Stimulated activated CD4-positive, alpha-beta T cell treated with anti-CD3 and anti-CD28 coated beads, TNF-alpha, amount 100 ng/mL, for 48 hours (primary cell): Measurements from ENCODE around the gene CYFIP1.

Source experiments
- DNase-seq, 3 donors: peaks; one replicate each; pipeline ENCODE4 v3.0.0-alpha.2; 2020; ENCODE audit warnings: low read depth in 3 of 3

The CYFIP1 gene

DNA sequence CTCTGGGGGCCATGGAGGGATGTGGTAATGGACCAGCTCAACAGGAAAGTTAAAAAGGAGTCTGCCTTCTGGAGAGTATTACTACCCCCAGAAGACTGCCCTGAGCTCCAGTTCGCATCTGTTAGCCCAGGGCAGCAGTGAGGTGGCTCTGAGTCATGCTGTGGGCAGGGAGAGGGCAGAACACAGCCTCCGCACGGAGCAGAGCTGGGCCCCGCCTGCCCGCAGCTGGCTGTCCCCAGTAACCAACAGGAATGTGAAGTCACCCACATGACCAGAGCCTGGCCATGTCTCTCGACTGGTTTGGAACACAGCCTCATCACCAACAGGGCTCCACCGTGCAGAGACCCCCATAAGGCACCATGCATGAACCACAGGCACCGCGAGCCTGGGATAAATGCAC, 62.1 kb downstream of the CYFIP1 start:
- DNase-seq, result no peak

DNA sequence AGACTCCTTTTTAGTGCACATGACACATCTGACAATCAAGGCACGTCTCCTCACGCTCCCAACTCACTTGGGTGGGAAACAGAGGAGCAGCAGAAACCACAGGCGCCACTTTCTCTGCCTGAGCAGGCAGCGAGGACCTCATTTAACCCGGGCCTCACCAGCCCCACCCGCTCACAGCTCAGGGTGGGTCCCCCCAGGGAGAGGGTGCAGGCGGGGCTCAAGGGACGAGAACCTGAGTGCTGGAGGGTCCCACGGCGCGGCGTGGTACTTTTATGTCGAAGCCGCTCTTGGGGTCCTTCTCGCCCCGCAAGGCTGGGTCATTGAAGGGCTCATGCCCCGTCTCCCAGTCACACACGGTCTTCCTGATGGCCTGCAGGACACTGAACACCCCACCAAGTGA, 62.6 kb downstream of the CYFIP1 start:
- DNase-seq, result no peak

DNA sequence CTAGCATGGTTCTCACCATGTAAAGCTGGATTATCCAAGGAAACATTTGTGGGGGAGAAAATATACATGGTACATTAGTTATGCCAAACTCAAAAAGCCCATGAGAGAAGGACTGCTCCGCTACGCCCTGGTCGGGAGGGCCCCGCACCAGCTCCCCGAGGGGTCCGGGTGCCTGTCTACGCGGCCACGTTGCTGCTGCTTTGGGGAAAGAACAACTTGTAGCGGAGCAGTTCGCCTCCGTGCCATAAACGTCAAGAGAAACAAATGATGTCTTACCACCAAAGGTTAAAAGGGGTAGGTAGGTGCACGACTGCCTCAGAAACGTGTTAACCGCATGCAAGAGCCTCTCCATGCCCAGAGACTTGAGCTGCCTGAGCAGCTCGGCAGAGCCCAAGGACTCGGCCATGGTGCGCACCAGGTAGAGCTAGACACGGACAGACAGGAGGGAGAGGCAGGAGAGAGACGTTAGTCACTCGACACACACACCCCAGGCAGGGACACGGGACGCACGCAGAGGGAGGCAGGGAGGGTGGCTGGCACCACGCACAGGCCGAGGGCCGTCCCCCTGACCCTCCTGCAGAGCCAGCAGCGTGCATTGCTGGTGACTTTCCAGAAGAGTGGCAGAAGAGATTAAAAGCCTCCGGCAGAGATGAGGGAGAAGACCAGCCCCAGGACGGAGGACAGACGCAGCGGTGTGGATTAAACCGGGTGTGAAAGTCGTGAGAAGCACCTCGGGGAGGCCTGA, 63.4 kb downstream of the CYFIP1 start:
- DNase-seq, result no peak

DNA sequence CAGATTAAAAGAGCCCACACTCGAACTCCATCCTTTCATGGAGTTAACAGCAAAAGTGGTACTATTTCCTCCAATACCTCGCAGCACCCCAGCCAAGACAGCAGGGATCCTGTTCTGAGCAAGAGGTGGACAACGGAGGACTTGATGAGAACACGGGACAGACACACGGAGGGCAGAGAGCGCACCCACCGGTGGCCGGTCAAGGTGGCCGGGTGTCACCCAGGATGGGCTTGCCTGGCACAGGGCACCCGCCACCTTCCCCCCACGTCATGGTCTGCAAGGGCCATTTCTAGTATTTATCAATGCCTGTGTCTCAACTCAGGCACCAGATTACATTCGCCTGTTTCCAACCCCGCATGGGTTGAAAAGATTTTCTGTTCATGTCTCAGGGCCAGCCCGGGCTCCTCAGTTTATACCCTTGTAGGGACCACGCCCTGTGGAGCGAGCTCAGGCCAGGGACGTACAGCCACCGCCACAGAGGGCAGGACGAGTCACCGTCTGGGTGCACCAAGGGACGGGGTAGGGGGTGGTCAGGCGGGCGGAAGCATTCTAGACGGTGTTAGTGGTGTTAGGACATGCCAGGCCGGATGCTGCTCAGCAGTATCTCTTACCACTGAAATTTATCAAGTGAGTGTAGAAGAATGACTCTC, 64.2 kb downstream of the CYFIP1 start:
- DNase-seq, result no peak

DNA sequence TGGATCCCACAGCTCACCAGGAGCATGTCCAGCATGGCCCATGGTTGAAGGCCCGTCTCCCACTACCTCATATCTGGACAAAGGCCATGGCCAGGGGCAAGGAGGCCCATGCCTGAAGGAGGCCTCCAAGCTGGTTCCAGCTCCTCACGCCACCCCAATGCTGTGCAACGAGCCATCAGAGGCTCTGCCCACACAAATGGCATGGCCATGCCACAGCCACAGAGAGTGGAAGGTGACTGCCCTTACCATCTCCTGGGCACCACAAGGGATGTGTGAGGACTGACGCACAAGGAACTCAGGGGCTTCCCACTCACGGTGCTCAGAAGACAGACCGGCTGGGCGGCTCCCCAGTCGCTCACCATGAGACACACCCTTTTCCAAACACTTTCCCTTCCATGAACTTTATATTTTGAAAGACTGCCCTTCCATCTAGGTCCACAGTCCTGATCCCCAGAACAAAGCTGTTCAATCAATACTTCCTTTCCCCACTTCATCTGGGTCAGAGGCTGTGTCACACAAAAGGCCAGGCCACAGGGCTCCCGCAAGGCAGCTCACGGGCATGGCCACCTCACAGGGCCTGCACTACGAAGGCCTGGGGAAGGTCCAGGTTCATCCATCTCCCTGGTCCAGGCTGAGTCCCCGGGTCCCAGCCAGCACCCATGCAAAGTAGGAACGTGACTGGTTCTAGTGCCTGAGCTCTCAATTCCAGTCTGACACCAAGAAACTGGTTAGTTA, 66.4 kb downstream of the CYFIP1 start:
- DNase-seq, result no peak

DNA sequence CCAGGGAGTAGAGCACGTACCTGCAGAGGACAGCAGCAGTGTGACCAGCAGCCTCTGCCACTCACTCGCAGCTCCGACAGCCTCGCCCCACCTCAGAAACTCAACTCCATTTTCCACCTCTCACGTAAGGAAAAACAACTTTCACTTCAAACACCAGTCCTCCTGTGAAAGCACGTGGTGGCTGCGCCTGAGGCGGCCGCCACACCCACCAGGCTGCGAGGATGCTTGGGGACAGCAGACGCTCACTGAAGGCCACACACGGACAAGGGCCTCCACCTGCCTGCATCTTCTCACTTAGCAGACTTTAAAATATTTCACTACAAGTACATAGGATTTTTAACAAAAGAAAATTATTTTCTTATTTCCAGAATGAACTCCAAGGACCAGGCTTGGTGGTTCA, 67.9 kb downstream of the CYFIP1 start:
- DNase-seq, result no peak

DNA sequence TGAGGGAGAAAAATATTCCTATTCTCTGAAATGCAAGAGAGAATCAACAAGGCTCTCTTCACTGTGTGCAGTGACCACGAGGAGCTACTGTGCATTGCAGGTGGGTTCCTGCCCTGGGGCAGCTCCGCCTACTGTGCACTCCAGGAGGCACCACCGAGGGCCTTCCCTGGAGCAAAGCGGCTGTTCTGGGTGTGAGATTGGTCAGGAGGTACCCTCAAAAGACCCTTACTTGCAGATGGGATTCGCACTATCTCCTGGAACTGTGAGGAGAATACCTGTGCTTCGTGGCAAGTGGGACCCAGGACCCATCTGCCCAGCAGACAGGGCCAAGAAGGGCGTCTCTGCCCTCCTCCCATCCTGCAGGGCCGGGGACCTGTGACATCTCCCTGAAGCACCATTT, 68.9 kb downstream of the CYFIP1 start:
- DNase-seq, result no peak

DNA sequence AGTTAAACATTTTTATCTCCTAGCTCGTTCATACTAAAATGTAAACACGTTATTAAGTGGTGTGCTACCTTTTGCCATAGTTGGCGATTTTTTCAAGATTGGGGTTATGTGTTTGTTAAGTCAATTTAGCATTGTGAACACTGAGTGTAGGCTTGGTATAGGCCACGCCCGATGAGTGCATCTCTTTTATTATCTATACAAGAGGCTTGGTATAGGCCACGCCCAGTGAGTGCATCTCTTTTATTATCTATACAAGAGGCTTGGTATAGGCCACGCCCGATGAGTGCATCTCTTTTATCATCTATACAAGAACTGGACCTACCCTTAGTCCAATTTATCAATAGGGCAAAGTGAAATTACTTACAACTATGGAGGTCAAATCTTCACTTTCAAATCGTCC, 71.3 kb downstream of the CYFIP1 start:
- DNase-seq, result no peak

DNA sequence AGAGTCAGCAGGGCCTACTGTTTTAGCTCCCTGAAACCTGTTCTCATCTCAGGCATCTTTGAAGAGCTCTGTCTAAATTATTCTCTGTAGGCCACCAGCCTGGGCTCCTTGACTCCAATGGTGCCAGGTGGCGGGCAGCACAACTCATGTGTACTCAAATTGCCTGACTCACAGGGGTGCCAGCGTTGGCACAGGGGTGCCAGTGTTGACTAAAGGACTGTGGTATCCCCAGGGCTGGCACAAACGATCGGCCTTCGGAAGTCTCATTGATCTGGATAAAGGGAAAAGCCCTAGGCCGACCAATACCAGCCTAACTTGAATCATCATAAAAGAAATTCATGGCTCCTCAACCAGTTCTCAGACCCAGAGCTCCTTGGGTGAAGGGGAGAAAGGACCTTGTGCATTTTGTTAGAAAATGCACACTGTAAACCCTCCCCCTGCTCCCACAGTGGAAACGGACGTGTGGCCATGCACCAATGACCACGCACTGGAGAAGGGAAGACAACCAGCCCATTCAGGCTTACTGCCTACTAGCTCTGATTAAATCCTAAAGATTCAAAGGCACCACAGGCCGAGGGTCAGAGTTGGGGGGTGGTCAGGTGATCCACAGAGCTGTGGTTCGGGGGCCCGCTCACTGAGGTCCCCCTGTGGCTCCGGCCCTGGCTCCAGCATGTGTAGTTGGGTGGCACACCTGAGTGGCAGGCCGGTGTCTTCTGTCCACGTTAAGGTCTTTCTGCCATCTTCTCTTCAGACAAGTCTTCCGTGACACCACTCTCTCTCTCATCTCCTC, 72.8 kb downstream of the CYFIP1 start:
- DNase-seq, result no peak

DNA sequence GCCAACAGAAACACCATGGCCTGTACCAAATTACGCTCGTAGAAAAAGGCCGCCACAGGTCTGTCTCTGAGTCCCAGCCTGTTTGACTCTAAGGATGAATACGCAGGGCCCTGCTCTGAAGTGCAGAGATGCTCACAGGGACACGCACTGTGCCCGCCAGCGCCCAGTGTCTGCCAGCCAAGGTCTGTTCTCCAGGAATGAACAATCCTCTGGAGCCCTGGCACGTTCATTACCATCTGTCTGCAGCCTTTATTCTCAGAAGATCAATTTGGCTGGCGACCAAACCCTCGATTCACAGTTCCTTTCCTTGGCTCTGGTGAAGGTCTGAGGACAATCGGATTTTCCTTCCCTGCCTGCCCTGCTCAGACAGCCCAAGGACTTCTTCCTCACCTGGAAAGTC, 75.4 kb downstream of the CYFIP1 start:
- no peak for DNase-seq

DNA sequence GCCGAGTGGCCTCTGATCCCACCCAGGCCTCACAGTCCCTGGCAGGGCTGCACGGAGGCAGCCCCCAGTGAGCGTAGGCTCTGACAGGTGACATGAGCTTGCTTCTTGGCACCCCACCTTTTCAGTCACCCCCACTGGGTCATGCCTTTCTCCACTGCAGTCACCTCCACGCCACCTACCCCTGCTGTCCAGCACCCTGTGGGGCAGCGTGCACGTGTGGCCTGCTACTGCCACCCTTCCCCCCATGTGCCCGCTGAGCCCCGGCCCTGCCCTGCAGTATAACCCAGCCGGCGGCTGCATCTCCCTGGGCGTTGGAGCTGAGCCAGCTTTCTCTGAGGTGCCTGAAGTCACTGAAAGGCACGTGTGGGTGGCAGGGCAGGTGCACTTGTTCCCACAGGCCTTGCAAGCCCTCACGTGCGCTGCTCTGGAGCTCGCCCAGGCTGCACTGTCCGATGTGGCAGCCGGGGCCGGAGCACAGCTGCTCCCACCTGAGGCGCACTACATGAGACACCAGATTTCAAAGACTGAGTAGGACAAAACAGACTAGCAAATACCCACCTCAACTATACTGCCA, 76.1 kb downstream of the CYFIP1 start:
- DNase-seq, result no peak

DNA sequence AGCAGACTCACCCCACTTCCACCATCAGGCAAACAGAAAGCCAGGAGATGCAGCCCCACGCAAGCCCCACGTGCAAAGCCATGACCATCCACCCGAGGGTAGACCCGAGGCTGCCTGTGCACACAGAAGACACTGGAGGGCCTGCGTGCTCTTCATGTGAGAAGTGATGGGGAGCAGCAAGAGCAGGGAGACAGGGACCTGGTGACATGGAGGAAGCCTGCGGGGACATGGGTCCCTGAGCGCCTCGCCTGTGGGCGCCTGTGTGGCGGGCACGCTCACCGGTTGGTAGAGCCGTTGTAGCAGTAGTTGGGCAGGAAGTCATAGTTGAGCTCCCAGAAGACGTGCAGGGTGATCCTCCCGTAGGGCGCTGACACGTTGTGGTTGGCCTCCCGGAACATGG, 76.7 kb downstream of the CYFIP1 start:
- no peak for DNase-seq

DNA sequence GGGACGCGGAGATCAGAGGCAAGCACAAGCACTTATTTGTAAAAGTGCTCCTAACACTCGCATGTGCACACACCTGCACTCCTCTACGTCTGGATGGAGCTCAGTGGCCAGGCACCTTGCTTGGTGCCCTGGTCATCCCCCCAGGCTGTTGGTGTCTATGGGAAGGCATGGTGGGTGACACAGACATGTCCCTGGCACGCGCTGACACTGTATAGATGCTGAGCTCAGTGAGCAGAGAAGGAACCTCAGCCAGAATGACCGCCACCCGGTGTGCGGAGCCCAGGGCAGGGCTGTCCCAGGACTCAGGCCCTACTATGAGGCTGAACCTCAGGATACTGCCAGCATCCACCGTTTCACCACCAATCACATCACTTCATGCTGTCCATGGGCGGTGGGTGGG, 77.2 kb downstream of the CYFIP1 start:
- DNase-seq, result no peak

DNA sequence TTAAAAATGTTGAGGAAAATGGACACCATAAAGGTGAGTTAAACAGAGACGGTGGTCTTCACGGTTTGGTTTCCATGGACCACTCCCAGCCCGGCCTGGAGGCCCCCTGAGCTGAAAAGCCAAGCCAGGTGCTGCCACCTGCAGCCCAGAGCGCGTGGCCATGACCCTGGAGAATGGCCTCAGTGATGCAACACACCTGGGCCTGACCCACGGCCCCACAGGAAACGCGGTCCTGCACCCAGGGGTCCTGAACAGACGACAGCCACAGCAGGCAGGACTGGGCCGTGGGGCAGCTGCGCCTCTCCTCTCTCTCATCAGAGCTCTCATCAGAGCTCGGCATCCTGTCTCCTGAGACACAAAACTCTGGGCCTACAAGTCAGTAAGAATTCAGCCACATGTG, 77.6 kb downstream of the CYFIP1 start:
- no peak for DNase-seq

DNA sequence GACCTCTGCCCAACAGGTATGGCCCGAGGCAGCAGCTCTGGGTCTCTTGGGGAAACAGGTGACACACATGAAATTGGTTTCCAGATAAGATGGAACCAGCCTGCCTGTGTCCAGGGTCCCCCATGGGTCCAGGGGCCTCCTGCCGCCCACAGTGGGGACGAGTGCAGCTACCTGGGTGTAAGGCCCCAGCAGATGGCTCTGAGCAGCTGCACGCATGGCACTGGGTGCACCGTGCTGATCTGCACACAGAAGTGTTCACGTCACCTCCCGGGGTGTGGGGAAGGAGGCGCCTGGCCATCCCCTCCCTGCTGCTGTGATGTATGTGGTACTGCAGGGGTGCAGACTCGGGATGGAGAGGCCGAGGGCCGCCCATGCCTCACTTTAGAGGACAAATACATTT, 78.1 kb downstream of the CYFIP1 start:
- no peak for DNase-seq

DNA sequence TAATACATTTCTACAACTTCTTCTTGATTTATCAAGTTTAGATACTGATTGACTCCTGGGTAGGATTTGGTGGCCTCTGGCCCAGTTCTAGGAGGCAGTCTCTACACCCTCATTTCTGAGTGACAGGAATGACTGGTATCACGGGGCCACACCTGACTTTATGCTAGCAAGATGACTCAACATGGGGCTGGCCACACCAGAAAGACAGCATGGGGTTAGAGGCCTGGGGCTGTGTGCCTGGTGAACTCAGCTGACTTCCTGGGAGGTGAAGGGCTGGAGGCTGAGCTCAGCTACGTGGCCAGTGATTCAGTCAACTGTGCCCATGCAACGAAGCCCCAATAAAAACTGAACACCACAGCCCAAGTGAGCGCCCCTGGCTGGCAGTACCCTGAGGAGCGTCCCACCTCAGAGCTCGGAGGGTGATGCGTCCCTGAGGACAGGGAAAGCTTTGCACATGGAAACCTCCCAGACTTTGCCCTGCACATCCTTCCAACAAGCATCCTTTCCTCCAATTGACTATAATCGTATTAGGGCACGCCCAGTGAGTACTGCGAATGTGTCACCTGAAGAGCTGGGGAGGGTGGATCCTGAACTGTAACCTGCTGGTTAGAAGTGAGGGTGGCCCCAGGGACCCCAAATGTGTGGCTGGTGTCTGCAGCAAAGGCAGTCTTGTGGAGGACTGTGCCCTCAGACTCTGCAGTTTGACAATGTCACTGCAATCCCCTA, 84.5 kb downstream of the CYFIP1 start:
- DNase-seq, result peak in 2 of 3 donors; percentile 6 to 36

DNA sequence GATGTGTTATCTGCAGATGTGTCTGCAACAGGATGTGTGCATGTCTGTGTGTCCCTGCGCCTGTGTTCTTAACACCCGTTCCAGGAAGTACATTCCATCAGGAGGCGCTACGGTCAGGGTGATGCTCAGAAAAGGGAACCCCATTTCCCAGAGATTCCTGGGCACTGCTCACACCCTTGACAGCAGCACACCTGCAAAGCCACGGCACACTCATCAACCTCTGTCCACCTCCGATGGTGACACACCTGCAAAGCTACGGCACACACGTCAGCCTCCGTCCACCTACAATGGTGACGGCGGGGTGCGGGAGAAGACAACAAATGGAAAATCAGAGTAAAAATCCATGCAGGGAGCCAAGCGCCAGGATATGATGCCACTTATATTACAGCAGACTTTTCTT, 86.3 kb downstream of the CYFIP1 start:
- no peak for DNase-seq

DNA sequence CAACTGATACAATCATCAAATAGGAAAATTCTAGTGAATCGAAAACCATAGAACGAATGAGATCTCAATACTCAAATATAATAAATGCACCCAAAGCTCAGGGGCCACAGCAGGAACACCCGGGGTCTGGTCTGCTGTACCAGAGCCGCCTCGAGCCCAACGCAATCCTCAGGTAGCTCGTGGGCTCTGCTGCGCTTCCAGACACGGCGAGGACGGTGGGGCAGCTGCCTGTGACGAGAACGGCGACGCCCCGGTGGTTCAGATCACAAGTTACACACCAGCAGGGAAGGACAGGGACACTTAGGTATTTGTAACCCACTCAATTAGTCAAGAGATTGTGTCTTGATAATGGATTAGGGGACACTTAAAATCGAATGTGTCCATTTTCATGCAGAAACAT, 87.1 kb downstream of the CYFIP1 start:
- no peak for DNase-seq

DNA sequence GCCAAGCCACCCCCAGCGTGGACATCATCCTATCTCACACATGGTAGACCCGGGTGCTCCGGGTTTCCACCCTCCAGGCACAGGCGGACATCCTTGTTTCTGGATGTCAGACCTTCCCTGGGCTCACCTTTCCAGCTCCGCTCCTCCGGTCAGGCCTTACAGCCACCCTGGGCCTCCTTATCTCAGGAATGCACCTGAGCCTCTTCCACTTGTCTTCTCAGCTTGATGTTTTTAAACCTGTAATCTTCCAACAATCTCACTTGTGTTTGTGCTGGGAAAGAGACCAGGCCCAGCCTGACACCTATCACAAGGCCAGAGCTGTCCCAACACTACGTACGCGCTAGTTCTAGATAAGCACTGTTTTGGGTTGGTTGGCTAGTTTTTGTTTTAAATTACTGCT, 87.8 kb downstream of the CYFIP1 start:
- DNase-seq, result no peak

DNA sequence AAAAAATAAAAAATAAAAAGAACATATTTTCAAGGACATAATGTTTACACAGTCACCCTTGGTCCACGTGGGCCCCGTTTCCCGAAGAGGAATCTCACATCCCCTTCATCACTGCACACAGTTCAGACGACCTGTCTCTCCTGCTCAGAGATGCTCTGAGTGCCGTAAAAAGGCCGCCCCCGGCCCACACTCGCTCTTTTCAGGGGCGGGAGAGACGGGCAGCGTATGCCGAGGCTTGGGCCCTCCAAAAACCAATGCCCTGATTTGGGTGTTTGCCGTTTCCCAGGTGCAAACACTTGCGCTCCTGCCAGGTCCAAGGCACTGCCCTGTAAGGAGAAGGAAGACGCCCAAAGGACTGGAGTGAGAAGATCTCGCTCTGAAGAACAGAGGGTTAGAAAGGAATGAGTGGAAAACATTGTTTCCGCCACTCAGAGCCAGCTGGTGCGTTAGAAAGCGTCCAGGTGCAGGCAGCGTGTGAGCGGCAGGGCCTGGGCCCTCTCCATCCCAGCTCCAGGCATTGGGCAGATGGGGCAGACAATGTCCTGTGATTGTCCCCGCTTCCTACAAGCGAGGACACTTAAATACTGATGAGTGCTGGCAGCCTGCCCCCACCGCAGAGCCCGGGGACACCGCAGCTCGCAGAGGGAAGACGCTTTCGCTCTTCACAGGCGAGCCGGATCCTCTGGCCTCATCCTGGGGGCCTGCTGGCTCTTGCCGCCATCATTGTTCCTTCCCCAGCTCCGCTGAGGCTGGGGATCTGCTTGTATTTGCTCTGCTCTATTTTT, 88.5 kb downstream of the CYFIP1 start:
- no peak for DNase-seq
